ENCODE results near the gene S1PR5.

DNA sequence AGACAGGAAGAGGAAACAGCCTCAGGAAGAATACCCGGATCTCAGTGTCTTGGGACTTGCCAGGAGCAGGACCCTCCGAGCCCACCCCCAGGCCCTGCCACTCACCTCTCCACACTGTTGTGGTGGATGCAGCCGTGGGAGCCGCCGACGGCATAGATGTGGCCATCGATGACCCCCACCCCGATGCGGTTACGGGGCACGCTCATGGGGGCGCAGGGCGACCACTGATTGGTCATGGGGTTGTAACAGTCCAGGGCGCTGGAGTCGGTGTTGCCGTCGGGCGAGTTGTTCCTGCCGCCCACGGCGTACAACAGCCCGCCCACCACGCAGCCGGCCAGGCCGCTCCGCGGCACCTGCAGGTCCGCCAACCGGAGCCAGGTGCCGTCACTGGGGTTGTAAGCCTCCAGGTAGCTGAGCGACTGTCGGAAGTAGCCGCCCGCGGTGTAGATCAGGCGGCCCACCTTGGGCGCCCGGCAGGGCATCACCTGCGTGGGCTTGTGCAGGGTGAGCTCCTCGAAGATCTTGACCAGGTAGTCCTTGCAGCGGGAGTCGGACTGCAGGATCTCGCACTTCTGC lies 25.7 kb downstream of the S1PR5 start:
- TF ChIP-seq CTCF (IDR thresholded peaks at IDR 0.05) (no peak), POLR2A (IDR thresholded peaks at IDR 0.05) (no peak)

All from lower leg skin (tissue), 3 donors.